Cardiac muscle cell (in vitro differentiated cells and primary cell): ENCODE results near the gene IGLL1. TPM values are rescaled to one million over a fixed set of nuclear protein-coding genes. Genes with fewer than 3 reads are reported as not detected.
A peak's percentile ranks its signal among the peaks of the same experiment; 100 is the strongest.
"Not testable (repeated sequence)": the region's sequence is repeated elsewhere in the genome, so short reads cannot be mapped to it uniquely, and the experiment has no call there.

Experiments used
- DNase-seq, 2 donors: peaks; one replicate each; pipeline versions ENCODE4 v3.0.0 to v3.0.0-alpha.2; 2010 to 2017; ENCODE audit warnings: low read depth in 1 of 2, low spot score in 1 of 2
- H3K27ac ChIP-seq: fragments of 200-600 bp; sonication (generic); 2 replicates; pipeline ENCODE4 v1.5.1; 2016
- H3K27me3 ChIP-seq: fragments of 200-600 bp; sonication (generic); 2 replicates; pipeline ENCODE4 v1.6.0; 2016; ENCODE audit warnings: control low read depth
- H3K36me3 ChIP-seq: fragments of 200-600 bp; sonication (generic); 2 replicates; pipeline ENCODE4 v1.5.1; 2016; ENCODE audit warnings: control low read depth
- H3K4me1 ChIP-seq: fragments of 200-600 bp; sonication (generic); 2 replicates; pipeline ENCODE4 v1.8.1; 2017; ENCODE audit warnings: low read depth, mild to moderate bottlenecking, mixed run types
- H3K4me3 ChIP-seq: fragments of 200-600 bp; sonication (generic); 2 replicates; pipeline ENCODE4 v1.5.1; 2016; ENCODE audit warnings: mild to moderate bottlenecking
- H3K9me3 ChIP-seq: fragments of 200-600 bp; sonication (generic); 2 replicates; pipeline ENCODE4 v1.5.1; 2017; ENCODE audit warnings: low read depth, mild to moderate bottlenecking, control low read depth
- polyA plus RNA-seq: library from polyadenylated mRNA; unstranded; fragments of >200 nt; fragmentation: Nextera tagmentation; extraction: Ambion mirVana; gene quantifications from 2 replicates; pipeline ENCODE4 v1.2.1, GENCODE V29; 2016
- total RNA-seq: library from RNA; depleted of rRNA; stranded (reverse); fragments of >200 nt; gene quantifications from 2 replicates; pipeline ENCODE4 v1.2.3, GENCODE V29; 2016
- TF ChIP-seq, protein P1 (sequence below): IDR thresholded peaks from 2 replicates; pipeline ENCODE4 v1.5.1; 2012; ENCODE audit warnings: low read depth, mild to moderate bottlenecking, low read length

The IGLL1 gene
- total and polyA plus RNA-seq, 2 experiments from 2014 or later: not detected

- H3K4me1 ChIP-seq: no peaks in the 10 kb centered on the region
Measured at GRCh38 chr22:23548501-23549197, 31.4 kb downstream of the IGLL1 start.

DNA sequence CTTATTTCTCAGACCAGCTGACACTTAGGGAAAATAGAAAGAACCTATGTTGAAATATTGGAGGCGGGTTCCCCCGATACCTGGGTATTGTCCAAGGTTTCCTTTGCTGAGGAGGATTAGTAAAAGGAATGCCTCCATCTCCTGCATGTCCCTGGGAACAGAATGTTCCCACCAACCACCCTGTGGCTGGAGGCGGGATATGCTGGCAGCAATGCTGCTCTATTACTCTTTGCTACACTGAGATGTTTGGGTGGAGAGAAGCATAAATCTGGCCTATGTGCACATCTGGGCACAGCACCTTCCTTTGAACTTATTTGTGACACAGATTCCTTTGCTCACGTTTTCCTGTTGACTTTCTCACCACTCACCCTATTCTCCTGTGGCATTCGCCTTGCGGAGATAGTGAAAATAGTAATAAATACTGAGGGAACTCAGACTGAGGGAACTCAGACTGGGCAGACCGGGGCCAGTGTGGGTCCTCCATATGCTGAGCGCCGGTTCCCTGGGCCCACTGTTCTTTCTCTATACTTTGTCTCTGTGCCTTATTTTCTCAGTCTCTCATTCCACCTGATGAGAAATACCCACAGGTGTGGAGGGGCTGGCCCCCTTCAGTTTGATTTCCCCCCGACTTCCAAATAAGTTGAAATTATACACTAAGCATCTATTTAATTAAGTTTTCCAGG lies 32.1 kb downstream of the IGLL1 start:
- H3K9me3 ChIP-seq: no peaks in the 10 kb centered on the region
- H3K4me1 ChIP-seq: no peaks in the 10 kb centered on the region
- TF ChIP-seq, protein P1, sequence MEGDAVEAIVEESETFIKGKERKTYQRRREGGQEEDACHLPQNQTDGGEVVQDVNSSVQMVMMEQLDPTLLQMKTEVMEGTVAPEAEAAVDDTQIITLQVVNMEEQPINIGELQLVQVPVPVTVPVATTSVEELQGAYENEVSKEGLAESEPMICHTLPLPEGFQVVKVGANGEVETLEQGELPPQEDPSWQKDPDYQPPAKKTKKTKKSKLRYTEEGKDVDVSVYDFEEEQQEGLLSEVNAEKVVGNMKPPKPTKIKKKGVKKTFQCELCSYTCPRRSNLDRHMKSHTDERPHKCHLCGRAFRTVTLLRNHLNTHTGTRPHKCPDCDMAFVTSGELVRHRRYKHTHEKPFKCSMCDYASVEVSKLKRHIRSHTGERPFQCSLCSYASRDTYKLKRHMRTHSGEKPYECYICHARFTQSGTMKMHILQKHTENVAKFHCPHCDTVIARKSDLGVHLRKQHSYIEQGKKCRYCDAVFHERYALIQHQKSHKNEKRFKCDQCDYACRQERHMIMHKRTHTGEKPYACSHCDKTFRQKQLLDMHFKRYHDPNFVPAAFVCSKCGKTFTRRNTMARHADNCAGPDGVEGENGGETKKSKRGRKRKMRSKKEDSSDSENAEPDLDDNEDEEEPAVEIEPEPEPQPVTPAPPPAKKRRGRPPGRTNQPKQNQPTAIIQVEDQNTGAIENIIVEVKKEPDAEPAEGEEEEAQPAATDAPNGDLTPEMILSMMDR: no peak
- no peak for DNase-seq
- H3K27me3 ChIP-seq: no peaks in the 10 kb centered on the region
- no peaks in the 10 kb centered on the region for H3K36me3 ChIP-seq
- H3K4me3 ChIP-seq: no peak overlapping the region
- H3K27ac ChIP-seq: no peak overlapping the region

More at GRCh38 chr22:23548501-23549197, 31.4 kb downstream of the IGLL1 start:
- no peak overlapping the region for H3K27ac ChIP-seq
- no peak for DNase-seq
- no peaks in the 10 kb centered on the region for H3K27me3 ChIP-seq
- H3K4me3 ChIP-seq: no peak overlapping the region
- H3K9me3 ChIP-seq: no peaks in the 10 kb centered on the region
- TF ChIP-seq, protein P1: no peak
- H3K36me3 ChIP-seq: no peaks in the 10 kb centered on the region

- not testable (repeated sequence) for H3K4me1 ChIP-seq, H3K9me3 ChIP-seq, H3K36me3 ChIP-seq, H3K27me3 ChIP-seq, H3K27ac ChIP-seq, H3K4me3 ChIP-seq, DNase-seq
Measured at GRCh38 chr22:23547382-23547781, 32.7 kb downstream of the IGLL1 start.

GRCh38 chr22:23544852-23545251 lies 35.2 kb downstream of the IGLL1 start:
- Histone ChIP-seq H3K36me3 (no peaks in the 10 kb centered on the region), H3K4me3 (no peak overlapping the region)
- TF ChIP-seq, protein P1: no peak

GRCh38 chr22:23543506-23544000 lies 36.5 kb downstream of the IGLL1 start:
- not testable (repeated sequence) for H3K27ac ChIP-seq, H3K4me1 ChIP-seq, H3K27me3 ChIP-seq, H3K4me3 ChIP-seq, H3K9me3 ChIP-seq, H3K36me3 ChIP-seq, DNase-seq

More at GRCh38 chr22:23544852-23545251, 35.2 kb downstream of the IGLL1 start:
- H3K27ac ChIP-seq: no peak overlapping the region
- H3K4me1 ChIP-seq: no peaks in the 10 kb centered on the region
- no peaks in the 10 kb centered on the region for H3K9me3 ChIP-seq
- no peak for DNase-seq
- no peaks in the 10 kb centered on the region for H3K27me3 ChIP-seq

- Histone ChIP-seq H3K36me3 (no peaks in the 10 kb centered on the region), H3K27ac (no peak overlapping the region), H3K27me3 (no peaks in the 10 kb centered on the region), H3K9me3 (no peaks in the 10 kb centered on the region), H3K4me3 (no peak overlapping the region), H3K4me1 (peaks cover 11% of the 10 kb centered on the region)
- DNase-seq: peak in 1 of 2 donors; percentile 53
- TF ChIP-seq, protein P1: no peak
Measured at GRCh38 chr22:23542933-23543332, 37.2 kb downstream of the IGLL1 start.

GRCh38 chr22:23542391-23542790 lies 37.7 kb downstream of the IGLL1 start:
- not testable (repeated sequence) for H3K27me3 ChIP-seq, H3K36me3 ChIP-seq, DNase-seq, H3K27ac ChIP-seq, H3K9me3 ChIP-seq, H3K4me3 ChIP-seq
- peaks cover 17% of the 10 kb centered on the region for H3K4me1 ChIP-seq
